Gastrocnemius medialis (tissue), 4 donors: ENCODE results near the gene PLCE1. TPM values are rescaled to one million over a fixed set of nuclear protein-coding genes. Genes with fewer than 3 reads are reported as not detected.

Source experiments
- ATAC-seq, 2 donors: fragments of 150-250 bp; one replicate each; pipeline ENCODE4 v1.9.1; 2016
- DNase-seq, 2 donors: peaks; one replicate each; pipeline ENCODE4 v3.0.0-alpha.2; 2019
- H3K27ac ChIP-seq, 4 donors: fragments of 200-600 bp; sonication (generic); 1 replicate in 1 of 4; 2 replicates in 3 of 4; pipeline ENCODE4 v1.5.1; 2016 to 2018; ENCODE audit warnings: mild to moderate bottlenecking in 2 of 4, moderate library complexity in 1 of 4
- H3K27me3 ChIP-seq, 3 donors: fragments of 200-600 bp; sonication (generic) in 2 of 3; 1 replicate in 1 of 3; 2 replicates in 2 of 3; pipeline versions ENCODE4 v1.5.1 to v1.6.0; 2016 to 2019; ENCODE audit warnings: mild to moderate bottlenecking in 1 of 3, moderate library complexity in 1 of 3
- H3K36me3 ChIP-seq, 2 donors: fragments of 200-600 bp; sonication (generic) in 1 of 2; one replicate each; pipeline ENCODE4 v1.5.1; 2017 to 2018
- H3K4me1 ChIP-seq, 2 donors: fragments of 200-600 bp; sonication (generic) in 1 of 2; one replicate each; pipeline ENCODE4 v1.5.1; 2016 to 2017; ENCODE audit warnings: mild to moderate bottlenecking in 2 of 2
- H3K4me3 ChIP-seq, 4 donors: fragments of 200-600 bp; sonication (generic) in 3 of 4; 1 replicate in 1 of 4; 2 replicates in 3 of 4; pipeline ENCODE4 v1.5.1; 2016 to 2019; ENCODE audit warnings: mild to moderate bottlenecking in 2 of 4
- H3K9me3 ChIP-seq, 3 donors: fragments of 200-600 bp; sonication (generic) in 2 of 3; 1 replicate in 1 of 3; 2 replicates in 2 of 3; pipeline ENCODE4 v1.5.1; 2016 to 2019
- POLR2A ChIP-seq, 2 donors: fragments of 450-650 bp; IDR thresholded peaks; one replicate each; pipeline ENCODE4 v1.6.1; 2017; ENCODE audit warnings: antibody characterized with exemption in 2 of 2, mild to moderate bottlenecking in 2 of 2, moderate library complexity in 2 of 2
- in situ Hi-C, 4 donors: fragments of 200-750 bp; cut with MboI; loops; one replicate each; pipeline versions ENCODE4 v1.15.0 to v1.8.0; 2017; ENCODE audit warnings: low sequenced_read_pairs in 4 of 4
- intact Hi-C: fragments of 100-400 bp; cut with DNase I; formaldehyde crosslinking; loops from one replicate; pipeline ENCODE4 v1.15.1; 2023; ENCODE audit warnings: low total_unique reads
- total RNA-seq, 4 donors: library from RNA; depleted of rRNA; stranded (reverse); fragments of >200 nt; gene quantifications; one replicate each; pipeline versions ENCODE4 v1.1.0 to v1.2.3, GENCODE V29; 2016
- TF ChIP-seq, protein P1 (sequence below), 5 experiments: fragments of 450-650 bp in 3 of 5; fragments of 200-600 bp in 2 of 5; sonication (generic) in 2 of 5; IDR thresholded peaks in 4 of 5; conservative IDR thresholded peaks in 1 of 5; 1 replicate in 4 of 5; 2 replicates in 1 of 5; pipeline ENCODE4 v1.5.1; 2016 to 2019; ENCODE audit warnings: antibody characterized with exemption in 5 of 5, mild to moderate bottlenecking in 3 of 5, moderate library complexity in 3 of 5

Gene PLCE1
- total RNA-seq, 4 donors from 2014 or later = 2.7 to 5.9 (median 3.8) TPM

DNA sequence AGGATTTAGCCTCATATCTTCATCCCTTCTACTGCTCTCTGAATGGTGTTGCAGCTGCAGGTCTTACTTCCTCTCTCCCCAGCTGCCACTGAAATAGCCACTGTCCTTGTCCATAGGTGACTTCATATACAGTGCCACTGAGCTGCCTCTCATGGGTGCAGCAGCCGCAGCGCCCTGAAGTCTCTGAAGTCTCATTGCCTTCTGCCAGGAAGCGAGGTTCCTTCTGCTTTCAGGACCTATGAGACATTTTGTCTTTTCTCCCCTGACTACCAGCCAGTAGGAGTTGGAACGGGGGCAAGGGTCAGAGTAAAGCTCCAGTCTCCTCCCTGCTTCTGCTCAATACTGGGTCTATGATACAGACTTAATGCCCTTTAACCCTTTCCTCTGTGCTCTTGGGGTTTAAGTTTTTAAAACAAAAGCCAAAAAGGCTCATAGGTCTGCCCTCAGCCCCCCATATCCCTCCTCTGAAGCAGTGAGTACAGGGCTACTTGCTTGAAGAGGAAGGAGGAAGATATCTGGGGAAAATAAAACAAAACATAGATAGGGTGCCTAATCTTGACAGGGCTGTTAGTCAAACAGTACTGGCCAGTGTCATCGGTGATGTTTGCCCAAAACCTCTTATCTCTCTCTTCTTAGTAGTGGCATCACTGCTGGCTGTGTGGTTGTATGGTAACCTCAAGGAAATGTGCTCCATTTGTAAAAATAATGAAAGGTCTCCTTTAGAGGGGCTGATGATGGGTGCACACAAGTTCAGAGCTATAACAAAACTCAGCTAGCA is 7.1 kb downstream of the PLCE1 start:
- Histone ChIP-seq H3K27ac (no peak overlapping the region), H3K36me3 (no peaks in the 10 kb centered on the region), H3K4me3 (no peak overlapping the region), H3K4me1 (peaks cover 21 to 22% of the 10 kb centered on the region in 2 donors), H3K27me3 (no peaks in the 10 kb centered on the region), H3K9me3 (no peaks in the 10 kb centered on the region)
- ATAC-seq (no peak), DNase-seq (no peak)
- in situ Hi-C loops = no loop called here
- TF ChIP-seq POLR2A (IDR thresholded peaks at IDR 0.05) = no peak
- TF ChIP-seq, protein P1, sequence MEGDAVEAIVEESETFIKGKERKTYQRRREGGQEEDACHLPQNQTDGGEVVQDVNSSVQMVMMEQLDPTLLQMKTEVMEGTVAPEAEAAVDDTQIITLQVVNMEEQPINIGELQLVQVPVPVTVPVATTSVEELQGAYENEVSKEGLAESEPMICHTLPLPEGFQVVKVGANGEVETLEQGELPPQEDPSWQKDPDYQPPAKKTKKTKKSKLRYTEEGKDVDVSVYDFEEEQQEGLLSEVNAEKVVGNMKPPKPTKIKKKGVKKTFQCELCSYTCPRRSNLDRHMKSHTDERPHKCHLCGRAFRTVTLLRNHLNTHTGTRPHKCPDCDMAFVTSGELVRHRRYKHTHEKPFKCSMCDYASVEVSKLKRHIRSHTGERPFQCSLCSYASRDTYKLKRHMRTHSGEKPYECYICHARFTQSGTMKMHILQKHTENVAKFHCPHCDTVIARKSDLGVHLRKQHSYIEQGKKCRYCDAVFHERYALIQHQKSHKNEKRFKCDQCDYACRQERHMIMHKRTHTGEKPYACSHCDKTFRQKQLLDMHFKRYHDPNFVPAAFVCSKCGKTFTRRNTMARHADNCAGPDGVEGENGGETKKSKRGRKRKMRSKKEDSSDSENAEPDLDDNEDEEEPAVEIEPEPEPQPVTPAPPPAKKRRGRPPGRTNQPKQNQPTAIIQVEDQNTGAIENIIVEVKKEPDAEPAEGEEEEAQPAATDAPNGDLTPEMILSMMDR (IDR thresholded peaks at IDR 0.05 in 4 of 5, conservative IDR thresholded peaks at IDR 0.05 in 1 of 5) = no peak
- intact Hi-C loops = loop anchor here (5.0 kb wide), 1 partner anchor 401 kb away; the partner anchor contains the start of gene TBC1D12

DNA sequence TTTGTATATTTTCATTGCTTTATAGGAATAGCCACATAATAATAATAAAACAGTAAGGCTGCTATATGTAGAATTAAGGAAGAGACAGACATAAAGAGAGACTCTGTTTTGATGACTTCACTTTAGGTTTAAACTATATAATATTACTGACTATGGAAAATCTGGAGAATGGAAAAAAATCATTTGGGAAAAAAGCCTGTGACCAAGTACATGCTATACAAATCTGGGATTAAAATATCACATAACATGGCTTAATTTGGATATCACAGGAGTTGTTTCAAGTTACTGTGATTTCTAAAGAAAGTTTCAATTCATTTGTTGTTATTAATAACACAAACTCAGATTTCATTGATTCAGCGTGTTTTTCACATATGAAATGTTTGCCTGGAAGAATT is 7.7 kb downstream of the PLCE1 start:
- in situ Hi-C loops = no loop called here
- intact Hi-C loops = loop anchor here (5.0 kb wide), 1 partner anchor 401 kb away; the partner anchor contains the start of gene TBC1D12
- H3K4me1 ChIP-seq = peaks cover 22 to 26% of the 10 kb centered on the region in 2 donors
- H3K9me3 ChIP-seq = no peaks in the 10 kb centered on the region
- H3K4me3 ChIP-seq = no peak overlapping the region
- ATAC-seq = no peak
- TF ChIP-seq POLR2A (IDR thresholded peaks at IDR 0.05) = no peak
- TF ChIP-seq, protein P1 (IDR thresholded peaks at IDR 0.05 in 4 of 5, conservative IDR thresholded peaks at IDR 0.05 in 1 of 5) = no peak
- H3K27me3 ChIP-seq = no peaks in the 10 kb centered on the region
- no peak for DNase-seq
- no peaks in the 10 kb centered on the region for H3K36me3 ChIP-seq
- peak overlapping the region; percentile 41 to 68 (median 46) for H3K27ac ChIP-seq

DNA sequence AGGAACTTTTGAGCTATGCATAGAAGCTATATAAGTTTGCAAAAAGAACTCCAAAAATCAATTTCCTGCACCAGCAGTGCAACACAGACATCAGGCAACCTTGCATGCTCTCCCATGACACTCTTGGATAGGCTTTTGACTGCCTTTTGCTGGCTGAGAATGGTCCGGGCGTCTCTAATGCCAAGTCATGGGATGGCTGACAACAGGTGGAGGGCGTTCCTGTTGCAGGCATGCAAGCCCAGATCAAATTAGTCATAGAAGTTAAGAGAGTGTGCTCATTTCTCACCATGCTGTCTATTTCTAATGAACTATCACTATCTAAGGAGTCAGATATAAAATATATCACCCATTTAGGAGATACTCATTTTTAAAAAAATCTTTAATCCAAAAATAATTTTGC is 8.4 kb downstream of the PLCE1 start:
- H3K27ac ChIP-seq = peak overlapping the region; percentile 41 to 68 (median 46)
- no peaks in the 10 kb centered on the region for H3K9me3 ChIP-seq
- TF ChIP-seq POLR2A (IDR thresholded peaks at IDR 0.05) = no peak
- TF ChIP-seq, protein P1 (IDR thresholded peaks at IDR 0.05 in 4 of 5, conservative IDR thresholded peaks at IDR 0.05 in 1 of 5) = no peak
- ATAC-seq (peak; percentile 99), DNase-seq (peak; percentile 85 to 92)
- H3K27me3 ChIP-seq = no peaks in the 10 kb centered on the region
- intact Hi-C loops (loop anchor here (1.0 to 5.0 kb wide), 3 partner anchors 8 to 400 kb away; partner anchors contain the start of gene TBC1D12), in situ Hi-C loops (no loop called here)
- no peak overlapping the region for H3K4me3 ChIP-seq
- no peaks in the 10 kb centered on the region for H3K36me3 ChIP-seq
- peaks cover 30 to 31% of the 10 kb centered on the region in 2 donors for H3K4me1 ChIP-seq

DNA sequence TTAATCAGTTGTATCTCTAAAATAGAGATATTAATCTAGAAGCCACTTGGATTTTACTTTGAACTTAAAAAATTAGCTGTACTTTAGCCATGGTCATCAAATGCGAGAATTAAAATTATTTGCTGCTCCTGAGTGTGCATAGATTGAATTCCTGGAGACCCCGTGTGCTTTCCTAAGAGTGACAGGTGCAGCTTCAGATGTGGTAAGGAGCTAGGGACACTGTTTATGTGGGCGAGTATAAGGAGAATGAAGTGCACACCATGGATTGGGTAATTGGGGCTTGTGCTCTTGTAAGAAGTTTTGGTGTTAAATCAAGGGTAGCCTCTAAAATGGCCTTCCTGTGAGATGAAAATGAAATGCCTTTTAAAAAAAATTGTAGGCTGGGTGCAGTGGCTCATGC is 9.8 kb downstream of the PLCE1 start:
- H3K4me3 ChIP-seq = no peak overlapping the region
- peaks cover 36 to 39% of the 10 kb centered on the region in 2 donors for H3K4me1 ChIP-seq
- no peaks in the 10 kb centered on the region for H3K9me3 ChIP-seq
- no peak overlapping the region for H3K27ac ChIP-seq
- DNase-seq (no peak), ATAC-seq (no peak)
- H3K36me3 ChIP-seq = no peaks in the 10 kb centered on the region
- H3K27me3 ChIP-seq = no peaks in the 10 kb centered on the region
- TF ChIP-seq, protein P1 (IDR thresholded peaks at IDR 0.05 in 4 of 5, conservative IDR thresholded peaks at IDR 0.05 in 1 of 5) = no peak
- intact Hi-C loops (loop anchor here (2.0 to 5.0 kb wide), 2 partner anchors 57 to 399 kb away; partner anchors contain the start of gene TBC1D12), in situ Hi-C loops (no loop called here)
